WTC11 (cell line): ENCODE results near the gene SH3YL1. TPM values are rescaled to one million over a fixed set of nuclear protein-coding genes. Genes with fewer than 3 reads are reported as not detected.

ENCODE experiments used
- ATAC-seq: fragments of 200-7000 bp; cut with Tn5 transposase; 2 replicates; pipeline ENCODE4 v1.10.0; 2021; ENCODE audit warnings: mild to moderate bottlenecking, moderate library complexity
- CTCF ChIA-PET: fragments of 300-600 bp; sonication (Branson Sonifier 250); formaldehyde crosslinking; loops from one replicate; lab custom pipeline; 2021; ENCODE audit warnings: antibody characterized with exemption; lab: Charles Lee
- POLR2A ChIA-PET: fragments of 350-600 bp; sonication (Branson Sonifier 250); formaldehyde crosslinking; loops from one replicate; lab custom pipeline; 2021; ENCODE audit warnings: antibody characterized with exemption; lab: Charles Lee
- DNase-seq: peaks from one replicate; pipeline ENCODE4 v3.0.0; 2021; ENCODE audit warnings: low spot score
- H3K27ac Mint-ChIP-seq: 2 replicates; pipeline ENCODE4 v1.8.0; 2021; ENCODE audit warnings: mixed read lengths
- H3K27me3 Mint-ChIP-seq: 2 replicates; pipeline ENCODE4 v1.8.0; 2021; ENCODE audit warnings: low read depth, mild to moderate bottlenecking, moderate library complexity, mixed read lengths
- H3K36me3 Mint-ChIP-seq: 2 replicates; pipeline ENCODE4 v1.8.0; 2021; ENCODE audit warnings: mixed read lengths
- H3K4me1 Mint-ChIP-seq: 2 replicates; pipeline ENCODE4 v1.8.0; 2022; ENCODE audit warnings: mixed read lengths
- H3K4me3 Mint-ChIP-seq: 2 replicates; pipeline ENCODE4 v1.8.0; 2021; ENCODE audit warnings: mild to moderate bottlenecking, moderate library complexity, mixed read lengths
- H3K9me3 Mint-ChIP-seq: 2 replicates; pipeline ENCODE4 v1.8.0; 2021; ENCODE audit warnings: mixed read lengths
- E2F1 ChIP-seq: sonication (generic); formaldehyde crosslinking; IDR thresholded peaks from 2 replicates; pipeline ENCODE4 v1.8.0; 2022; ENCODE audit warnings: mild to moderate bottlenecking, missing genetic modification reagents
- E2F5 ChIP-seq: sonication (generic); formaldehyde crosslinking; IDR thresholded peaks from 2 replicates; pipeline ENCODE4 v1.8.1; 2022; ENCODE audit warnings: mild to moderate bottlenecking, moderate library complexity, missing genetic modification reagents
- FOXJ3 ChIP-seq: sonication (generic); formaldehyde crosslinking; IDR thresholded peaks from 2 replicates; pipeline ENCODE4 v1.9.0; 2021; ENCODE audit warnings: missing genetic modification reagents, mild to moderate bottlenecking, borderline replicate concordance
- FOXP1 ChIP-seq: sonication (generic); formaldehyde crosslinking; IDR thresholded peaks from 2 replicates; pipeline ENCODE4 v1.8.0; 2022; ENCODE audit warnings: missing genetic modification reagents, mild to moderate bottlenecking, moderate library complexity, borderline replicate concordance
- GABPB1 ChIP-seq: sonication (generic); formaldehyde crosslinking; IDR thresholded peaks from 2 replicates; pipeline ENCODE4 v1.8.1; 2023; ENCODE audit warnings: mild to moderate bottlenecking, missing genetic modification reagents
- IRF1 ChIP-seq: sonication (generic); formaldehyde crosslinking; IDR thresholded peaks from 2 replicates; pipeline ENCODE4 v1.8.0; 2023; ENCODE audit warnings: missing genetic modification reagents
- NFYB ChIP-seq: sonication (generic); formaldehyde crosslinking; conservative IDR thresholded peaks from 2 replicates; pipeline ENCODE4 v1.8.0; 2022; ENCODE audit warnings: low read depth, missing genetic modification reagents
- NR1H2 ChIP-seq: sonication (generic); formaldehyde crosslinking; IDR thresholded peaks from 2 replicates; pipeline ENCODE4 v1.9.0; 2021; ENCODE audit warnings: mild to moderate bottlenecking, moderate library complexity, missing genetic modification reagents
- NR3C1 ChIP-seq: sonication (generic); formaldehyde crosslinking; conservative IDR thresholded peaks from 2 replicates; pipeline ENCODE4 v1.8.1; 2023; ENCODE audit warnings: low read depth, mild to moderate bottlenecking, missing genetic modification reagents
- OVOL2 ChIP-seq: fragments of 250-450 bp; sonication (Bioruptor Pico); IDR thresholded peaks from 2 replicates; pipeline ENCODE4 v1.9.0; 2021; ENCODE audit warnings: mild to moderate bottlenecking, borderline replicate concordance
- RELA ChIP-seq: sonication (generic); formaldehyde crosslinking; IDR thresholded peaks from 2 replicates; pipeline ENCODE4 v1.8.1; 2022; ENCODE audit warnings: missing genetic modification reagents, mild to moderate bottlenecking, borderline replicate concordance
- SMAD3 ChIP-seq: sonication (generic); formaldehyde crosslinking; IDR thresholded peaks from 2 replicates; pipeline ENCODE4 v1.8.0; 2022; ENCODE audit warnings: missing genetic modification reagents, mild to moderate bottlenecking, borderline replicate concordance
- SOX15 ChIP-seq: fragments of 250-450 bp; sonication (Bioruptor Pico); IDR thresholded peaks from 2 replicates; pipeline ENCODE4 v1.9.0; 2021; ENCODE audit warnings: mild to moderate bottlenecking
- SP1 ChIP-seq: sonication (generic); formaldehyde crosslinking; conservative IDR thresholded peaks from 2 replicates; pipeline ENCODE4 v1.8.1; 2022; ENCODE audit warnings: missing genetic modification reagents
- STAT6 ChIP-seq: sonication (generic); formaldehyde crosslinking; conservative IDR thresholded peaks from 2 replicates; pipeline ENCODE4 v1.8.1; 2023; ENCODE audit warnings: mild to moderate bottlenecking, low read depth, missing genetic modification reagents, moderate library complexity
- TCF7 ChIP-seq: sonication (generic); formaldehyde crosslinking; IDR thresholded peaks from 2 replicates; pipeline ENCODE4 v1.8.0; 2022; ENCODE audit warnings: mild to moderate bottlenecking, low read depth, missing genetic modification reagents, moderate library complexity
- TEAD1 ChIP-seq: sonication (generic); formaldehyde crosslinking; IDR thresholded peaks from 2 replicates; pipeline ENCODE4 v1.8.0; 2022; ENCODE audit warnings: mild to moderate bottlenecking, missing genetic modification reagents
- ZNF232 ChIP-seq: sonication (generic); formaldehyde crosslinking; IDR thresholded peaks from 2 replicates; pipeline ENCODE4 v1.8.0; 2022; ENCODE audit warnings: mild to moderate bottlenecking, missing genetic modification reagents
- ZNF263 ChIP-seq: sonication (generic); formaldehyde crosslinking; IDR thresholded peaks from 2 replicates; pipeline ENCODE4 v1.8.1; 2022; ENCODE audit warnings: low read depth, mild to moderate bottlenecking, moderate library complexity, missing genetic modification reagents
- ZNF416 ChIP-seq: fragments of 250-450 bp; sonication (Bioruptor Pico); IDR thresholded peaks from 2 replicates; pipeline ENCODE4 v1.9.0; 2021; ENCODE audit warnings: mild to moderate bottlenecking, inconsistent platforms
- total RNA-seq: library from RNA; stranded (reverse); gene quantifications from 3 replicates; pipeline ENCODE4 v1.2.3, GENCODE V29; 2021
- TF ChIP-seq, protein P1 (sequence below): sonication (generic); formaldehyde crosslinking; IDR thresholded peaks from 2 replicates; pipeline ENCODE4 v1.8.0; 2022; ENCODE audit warnings: missing genetic modification reagents
- TF ChIP-seq, protein P2 (sequence below): sonication (generic); formaldehyde crosslinking; IDR thresholded peaks from 2 replicates; pipeline ENCODE4 v1.8.1; 2023; ENCODE audit warnings: mild to moderate bottlenecking, moderate library complexity, missing genetic modification reagents

SH3YL1 gene
- total RNA-seq, 1 experiment from 2014 or later: 26.4 TPM

GRCh38 chr2:263774-264492 lies at the start of gene SH3YL1 (continued):
- TF ChIP-seq, protein P1, sequence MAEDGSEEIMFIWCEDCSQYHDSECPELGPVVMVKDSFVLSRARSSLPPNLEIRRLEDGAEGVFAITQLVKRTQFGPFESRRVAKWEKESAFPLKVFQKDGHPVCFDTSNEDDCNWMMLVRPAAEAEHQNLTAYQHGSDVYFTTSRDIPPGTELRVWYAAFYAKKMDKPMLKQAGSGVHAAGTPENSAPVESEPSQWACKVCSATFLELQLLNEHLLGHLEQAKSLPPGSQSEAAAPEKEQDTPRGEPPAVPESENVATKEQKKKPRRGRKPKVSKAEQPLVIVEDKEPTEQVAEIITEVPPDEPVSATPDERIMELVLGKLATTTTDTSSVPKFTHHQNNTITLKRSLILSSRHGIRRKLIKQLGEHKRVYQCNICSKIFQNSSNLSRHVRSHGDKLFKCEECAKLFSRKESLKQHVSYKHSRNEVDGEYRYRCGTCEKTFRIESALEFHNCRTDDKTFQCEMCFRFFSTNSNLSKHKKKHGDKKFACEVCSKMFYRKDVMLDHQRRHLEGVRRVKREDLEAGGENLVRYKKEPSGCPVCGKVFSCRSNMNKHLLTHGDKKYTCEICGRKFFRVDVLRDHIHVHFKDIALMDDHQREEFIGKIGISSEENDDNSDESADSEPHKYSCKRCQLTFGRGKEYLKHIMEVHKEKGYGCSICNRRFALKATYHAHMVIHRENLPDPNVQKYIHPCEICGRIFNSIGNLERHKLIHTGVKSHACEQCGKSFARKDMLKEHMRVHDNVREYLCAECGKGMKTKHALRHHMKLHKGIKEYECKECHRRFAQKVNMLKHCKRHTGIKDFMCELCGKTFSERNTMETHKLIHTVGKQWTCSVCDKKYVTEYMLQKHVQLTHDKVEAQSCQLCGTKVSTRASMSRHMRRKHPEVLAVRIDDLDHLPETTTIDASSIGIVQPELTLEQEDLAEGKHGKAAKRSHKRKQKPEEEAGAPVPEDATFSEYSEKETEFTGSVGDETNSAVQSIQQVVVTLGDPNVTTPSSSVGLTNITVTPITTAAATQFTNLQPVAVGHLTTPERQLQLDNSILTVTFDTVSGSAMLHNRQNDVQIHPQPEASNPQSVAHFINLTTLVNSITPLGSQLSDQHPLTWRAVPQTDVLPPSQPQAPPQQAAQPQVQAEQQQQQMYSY (CRISPR knock-in tag): no peak; the same call in 1 of the 2 replicates
- TF ChIP-seq SMAD3 (CRISPR knock-in tag): peak; percentile 81; the same call in 1 of the 2 replicates
- TF ChIP-seq E2F1 (CRISPR knock-in tag): 0 out of 2 replicates have a peak, but pooled peaks have one; percentile 65
- TF ChIP-seq, all 79 proteins: peak for 21

DNA sequence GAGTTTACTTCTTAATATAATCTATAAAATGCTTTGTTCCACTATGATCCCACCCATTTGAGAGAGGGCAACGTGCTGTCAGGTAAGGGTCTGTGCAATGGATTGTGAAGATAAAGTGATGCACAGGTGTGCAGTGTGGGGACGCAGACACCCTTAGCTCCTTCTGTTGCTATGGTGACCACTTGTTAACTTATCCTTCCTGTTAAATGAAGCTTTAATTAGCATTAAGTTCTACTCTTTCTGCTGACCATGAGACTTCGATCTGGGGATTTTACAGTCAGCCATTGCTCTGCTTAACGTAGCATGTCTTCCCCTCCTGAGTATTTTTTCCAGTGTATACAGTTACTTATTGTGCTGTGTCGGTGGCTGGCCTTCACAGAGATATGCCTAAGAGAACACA lies 47.2 kb upstream of the SH3YL1 start:
- ATAC-seq (no peak), DNase-seq (no peak)
- Mint-ChIP-seq H3K4me3 (no peak overlapping the region), H3K9me3 (no peaks in the 10 kb centered on the region), H3K27ac (no peak overlapping the region), H3K36me3 (no peaks in the 10 kb centered on the region), H3K27me3 (no peaks in the 10 kb centered on the region), H3K4me1 (peaks cover 17% of the 10 kb centered on the region)
- ChIA-PET POLR2A (no interaction called here), CTCF (no interaction called here)
- TF ChIP-seq NFYB (CRISPR knock-in tag) (no peak), NR1H2 (CRISPR knock-in tag) (no peak), TCF7 (no peak), ZNF263 (CRISPR knock-in tag) (no peak), ZNF416 (no peak), SP1 (CRISPR knock-in tag) (no peak), STAT6 (no peak), SOX15 (no peak), OVOL2 (CRISPR knock-in tag) (no peak), TEAD1 (CRISPR knock-in tag) (no peak), IRF1 (CRISPR knock-in tag) (no peak), FOXP1 (CRISPR knock-in tag) (no peak), FOXJ3 (CRISPR knock-in tag) (no peak), RELA (CRISPR knock-in tag) (no peak), NR3C1 (CRISPR knock-in tag) (no peak), ZNF232 (CRISPR knock-in tag) (no peak), E2F5 (CRISPR knock-in tag) (no peak), GABPB1 (CRISPR knock-in tag) (no peak)
- TF ChIP-seq, protein P2, sequence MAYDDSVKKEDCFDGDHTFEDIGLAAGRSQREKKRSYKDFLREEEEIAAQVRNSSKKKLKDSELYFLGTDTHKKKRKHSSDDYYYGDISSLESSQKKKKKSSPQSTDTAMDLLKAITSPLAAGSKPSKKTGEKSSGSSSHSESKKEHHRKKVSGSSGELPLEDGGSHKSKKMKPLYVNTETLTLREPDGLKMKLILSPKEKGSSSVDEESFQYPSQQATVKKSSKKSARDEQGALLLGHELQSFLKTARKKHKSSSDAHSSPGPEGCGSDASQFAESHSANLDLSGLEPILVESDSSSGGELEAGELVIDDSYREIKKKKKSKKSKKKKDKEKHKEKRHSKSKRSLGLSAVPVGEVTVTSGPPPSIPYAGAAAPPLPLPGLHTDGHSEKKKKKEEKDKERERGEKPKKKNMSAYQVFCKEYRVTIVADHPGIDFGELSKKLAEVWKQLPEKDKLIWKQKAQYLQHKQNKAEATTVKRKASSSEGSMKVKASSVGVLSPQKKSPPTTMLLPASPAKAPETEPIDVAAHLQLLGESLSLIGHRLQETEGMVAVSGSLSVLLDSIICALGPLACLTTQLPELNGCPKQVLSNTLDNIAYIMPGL (CRISPR knock-in tag): no peak
